Stimulated activated CD4-positive, alpha-beta T cell treated with anti-CD3 and anti-CD28 coated beads, Interleukin-12 subunit alpha, Interleukin-12 subunit beta, amount 100 ng/mL, for 4 hours (primary cell): ENCODE results near the gene ANKRD35.
A peak's percentile ranks its signal among the peaks of the same experiment; 100 is the strongest.

ENCODE experiments used
- DNase-seq: peaks from one replicate; pipeline ENCODE4 v3.0.0-alpha.2; 2020

The ANKRD35 gene

GRCh38 chr1:145895471-145895870 lies 9.8 kb upstream of the ANKRD35 start:
- DNase-seq = no peak

- DNase-seq = no peak
These were observed 7.8 kb upstream of the ANKRD35 start for GRCh38 chr1:145893306-145894055.

GRCh38 chr1:145892486-145893087 lies 6.9 kb upstream of the ANKRD35 start:
- DNase-seq = no peak

GRCh38 chr1:145891587-145892485 lies 6.2 kb upstream of the ANKRD35 start:
- peak; percentile 42 for DNase-seq

GRCh38 chr1:145891143-145891542 lies 5.5 kb upstream of the ANKRD35 start:
- no peak for DNase-seq

- DNase-seq = no peak
These were observed 4.1 kb upstream of the ANKRD35 start for GRCh38 chr1:145889722-145890121.

GRCh38 chr1:145887631-145888030 lies 2.0 kb upstream of the ANKRD35 start:
- DNase-seq = no peak

- no peak for DNase-seq
These were observed 1.1 kb upstream of the ANKRD35 start for GRCh38 chr1:145886816-145887215.

GRCh38 chr1:145886390-145886789 lies 724 bp upstream of the ANKRD35 start:
- DNase-seq = no peak

- no peak for DNase-seq
These were observed 991 bp downstream of the ANKRD35 start for GRCh38 chr1:145884675-145885074.

GRCh38 chr1:145879775-145880174 lies 5.9 kb downstream of the ANKRD35 start:
- DNase-seq = no peak

GRCh38 chr1:145878724-145879123 lies 6.9 kb downstream of the ANKRD35 start:
- no peak for DNase-seq

- DNase-seq = no peak
These were observed 7.7 kb downstream of the ANKRD35 start for GRCh38 chr1:145877923-145878486.

GRCh38 chr1:145874646-145875045 lies 11.0 kb downstream of the ANKRD35 start:
- DNase-seq = no peak

- peak; percentile 32 for DNase-seq
These were observed 13.4 kb downstream of the ANKRD35 start for GRCh38 chr1:145871994-145872924.

- no peak for DNase-seq
These were observed 17.4 kb downstream of the ANKRD35 start for GRCh38 chr1:145868232-145868631.

GRCh38 chr1:145863282-145864018 lies 22.2 kb downstream of the ANKRD35 start:
- DNase-seq = no peak

- peak; percentile 73 for DNase-seq
These were observed 26.1 kb downstream of the ANKRD35 start for GRCh38 chr1:145859491-145860023.

GRCh38 chr1:145858901-145859490 lies 26.7 kb downstream of the ANKRD35 start, which contains the start of gene PIAS3:
PIAS3 (minus strand) TSS chr1:145859081; CDS start chr1:145858990, 91 bp downstream.
- peak; percentile 81 for DNase-seq

GRCh38 chr1:145858238-145858900 lies 27.3 kb downstream of the ANKRD35 start:
- peak; percentile 68 for DNase-seq
